Stimulated activated CD8-positive, alpha-beta memory T cell treated with anti-CD3 and anti-CD28 coated beads, Interleukin-15, amount 100 ng/mL, for 1 hour (primary cell): ENCODE measurements around the gene WDR7.

Source experiments
- DNase-seq: peaks from one replicate; pipeline ENCODE4 v3.0.0-alpha.2; 2020; ENCODE audit warnings: low read depth

Gene WDR7

GRCh38 chr18:56890632-56891031 is 239.5 kb downstream of the WDR7 start:
- DNase-seq = no peak

- no peak for DNase-seq
Observed at GRCh38 chr18:56891116-56891515, 240.0 kb downstream of the WDR7 start.

- no peak for DNase-seq
Observed at GRCh38 chr18:56891870-56892269, 240.7 kb downstream of the WDR7 start.

- no peak for DNase-seq
Observed at GRCh38 chr18:56897122-56897521, 246.0 kb downstream of the WDR7 start.

- no peak for DNase-seq
Observed at GRCh38 chr18:56899660-56900059, 248.5 kb downstream of the WDR7 start.

- no peak for DNase-seq
Observed at GRCh38 chr18:56900195-56901094, 249.3 kb downstream of the WDR7 start.

- DNase-seq = no peak
Observed at GRCh38 chr18:56901919-56902318, 250.8 kb downstream of the WDR7 start.

GRCh38 chr18:56902653-56903052 is 251.5 kb downstream of the WDR7 start:
- no peak for DNase-seq

- DNase-seq = no peak
Observed at GRCh38 chr18:56903686-56904085, 252.5 kb downstream of the WDR7 start.

- no peak for DNase-seq
Observed at GRCh38 chr18:56907771-56908170, 256.6 kb downstream of the WDR7 start.

GRCh38 chr18:56910237-56910636 is 259.1 kb downstream of the WDR7 start:
- DNase-seq = no peak

- DNase-seq = no peak
Observed at GRCh38 chr18:56910967-56911366, 259.8 kb downstream of the WDR7 start.

- no peak for DNase-seq
Observed at GRCh38 chr18:56913941-56914340, 262.8 kb downstream of the WDR7 start.

- no peak for DNase-seq
Observed at GRCh38 chr18:56919190-56919589, 268.0 kb downstream of the WDR7 start.

GRCh38 chr18:56921896-56922480 is 270.8 kb downstream of the WDR7 start:
- no peak for DNase-seq

- no peak for DNase-seq
Observed at GRCh38 chr18:56926734-56927133, 275.6 kb downstream of the WDR7 start.

- no peak for DNase-seq
Observed at GRCh38 chr18:56927786-56928185, 276.6 kb downstream of the WDR7 start.

GRCh38 chr18:56929886-56930285 is 278.7 kb downstream of the WDR7 start:
- DNase-seq = no peak

- no peak for DNase-seq
Observed at GRCh38 chr18:56933472-56933871, 282.3 kb downstream of the WDR7 start.

- no peak for DNase-seq
Observed at GRCh38 chr18:56934131-56934530, 283.0 kb downstream of the WDR7 start.

GRCh38 chr18:56934906-56935305 is 283.7 kb downstream of the WDR7 start:
- DNase-seq = no peak

GRCh38 chr18:56935434-56936040 is 284.4 kb downstream of the WDR7 start:
- DNase-seq = no peak

- no peak for DNase-seq
Observed at GRCh38 chr18:56936457-56936856, 285.3 kb downstream of the WDR7 start.
